SK-N-MC (cell line): Measurements from ENCODE around the gene DNAH5.

Experiments used
- DNase-seq: peaks from one replicate; pipeline ENCODE4 v3.0.0-alpha.2; 2011; ENCODE audit warnings: low read depth, low spot score
- H3K27ac ChIP-seq: fragments of 200-600 bp; sonication (generic); 2 replicates; pipeline ENCODE4 v1.5.1; 2016; ENCODE audit warnings: mixed run types
- H3K36me3 ChIP-seq: fragments of 200-600 bp; sonication (generic); 2 replicates; pipeline ENCODE4 v1.6.1; 2017; ENCODE audit warnings: antibody characterized with exemption, low read length, mixed read lengths; ENCODE audit not compliant: insufficient read depth
- H3K4me3 ChIP-seq: fragments of 200-600 bp; sonication (generic); 2 replicates; pipeline ENCODE4 v1.5.1; 2016
- H3K9ac ChIP-seq: fragments of 200-600 bp; sonication (generic); 2 replicates; pipeline ENCODE4 v1.8.0; 2017; ENCODE audit warnings: mixed run types, mixed read lengths; ENCODE audit not compliant: insufficient read length
- H3K9me3 ChIP-seq: fragments of 200-600 bp; sonication (generic); 2 replicates; pipeline ENCODE4 v1.6.1; 2017; ENCODE audit warnings: low read depth, mild to moderate bottlenecking, antibody characterized with exemption, low read length, moderate library complexity, mixed read lengths
- EZH2 ChIP-seq: fragments of 200-600 bp; sonication (generic); IDR thresholded peaks from one replicate; pipeline ENCODE4 v1.6.1; 2017; ENCODE audit warnings: antibody characterized with exemption
- FOXP2 ChIP-seq: optimal IDR thresholded peaks from 2 replicates; pipeline ENCODE3; 2011; ENCODE audit warnings: mild to moderate bottlenecking, moderate library complexity; ENCODE audit not compliant: insufficient read depth; ENCODE audit errors: extremely low read length, control extremely low read depth
- POLR2AphosphoS5 ChIP-seq: IDR thresholded peaks from 2 replicates; pipeline ENCODE4 v1.6.1; 2012; ENCODE audit warnings: mild to moderate bottlenecking, low read depth, low read length, borderline replicate concordance

The DNAH5 gene

GRCh38 chr5:13976867-13977830 lies 32.7 kb upstream of the DNAH5 start:
- H3K4me3 ChIP-seq: no peak overlapping the region
- H3K27ac ChIP-seq: no peak overlapping the region
- H3K36me3 ChIP-seq: no peaks in the 10 kb centered on the region
- TF ChIP-seq POLR2AphosphoS5: no peak
- TF ChIP-seq FOXP2: no peak
- TF ChIP-seq EZH2: no peak
- H3K9ac ChIP-seq: no peak overlapping the region
- DNase-seq: peak; percentile 3
- H3K9me3 ChIP-seq: no peaks in the 10 kb centered on the region

DNA sequence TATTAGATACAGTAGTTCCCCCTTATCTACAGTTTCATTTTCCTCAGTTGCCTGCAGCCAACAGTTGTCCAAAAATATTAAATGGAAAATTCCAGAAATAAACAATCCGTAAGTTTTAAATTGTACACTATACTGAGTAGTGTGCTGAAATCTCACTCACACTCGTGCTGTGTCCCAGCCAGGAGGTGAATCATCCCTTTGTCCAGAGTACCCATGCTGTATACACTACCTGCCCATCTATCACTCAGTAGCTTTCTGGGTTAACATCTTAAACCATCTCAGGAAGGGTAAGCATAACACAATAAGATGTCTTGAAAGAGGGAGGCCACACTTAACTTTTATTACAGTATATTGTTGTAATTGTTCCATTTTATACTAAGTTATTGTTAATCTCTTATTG lies 31.7 kb upstream of the DNAH5 start:
- H3K9me3 ChIP-seq: no peaks in the 10 kb centered on the region
- no peak overlapping the region for H3K27ac ChIP-seq

DNA sequence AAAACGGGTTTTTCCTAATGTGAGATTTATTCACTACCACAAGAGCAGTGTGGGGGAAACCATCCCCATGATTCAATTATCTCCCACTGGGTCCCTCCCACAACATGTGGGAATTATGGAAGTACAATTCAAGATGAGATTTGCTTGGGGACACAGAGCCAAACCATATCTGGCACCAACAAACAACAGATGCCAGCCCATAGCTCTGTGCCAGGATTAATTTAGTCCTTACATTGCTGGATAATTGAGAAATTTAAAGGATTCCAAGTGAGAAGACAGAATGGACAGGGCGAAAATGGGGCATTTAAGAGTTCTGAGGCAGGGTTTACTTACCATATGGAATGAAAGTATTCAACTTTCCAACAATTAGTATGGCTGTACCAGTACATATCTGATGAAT lies 30.8 kb upstream of the DNAH5 start:
- H3K36me3 ChIP-seq: no peaks in the 10 kb centered on the region
- TF ChIP-seq FOXP2: no peak
- no peak for TF ChIP-seq POLR2AphosphoS5
- H3K27ac ChIP-seq: no peak overlapping the region
- no peak for DNase-seq
- H3K9me3 ChIP-seq: no peaks in the 10 kb centered on the region
- no peak overlapping the region for H3K9ac ChIP-seq
- no peak overlapping the region for H3K4me3 ChIP-seq

More for the DNA sequence above, 31.7 kb upstream of the DNAH5 start:
- Histone ChIP-seq H3K36me3 (no peaks in the 10 kb centered on the region), H3K4me3 (no peak overlapping the region), H3K9ac (no peak overlapping the region)
- DNase-seq: no peak
- TF ChIP-seq EZH2: no peak

- no peak for DNase-seq
- H3K9me3 ChIP-seq: no peaks in the 10 kb centered on the region
- no peak overlapping the region for H3K4me3 ChIP-seq
- no peak overlapping the region for H3K27ac ChIP-seq
- TF ChIP-seq FOXP2: no peak
- TF ChIP-seq EZH2: no peak
- no peak for TF ChIP-seq POLR2AphosphoS5
- H3K36me3 ChIP-seq: no peaks in the 10 kb centered on the region
- H3K9ac ChIP-seq: no peak overlapping the region
Observed at GRCh38 chr5:13973724-13974123, 29.2 kb upstream of the DNAH5 start.

- H3K36me3 ChIP-seq: no peaks in the 10 kb centered on the region
- TF ChIP-seq EZH2 (no peak), FOXP2 (no peak), POLR2AphosphoS5 (no peak)
- H3K4me3 ChIP-seq: no peak overlapping the region
- H3K27ac ChIP-seq: no peak overlapping the region
- DNase-seq: no peak
- no peaks in the 10 kb centered on the region for H3K9me3 ChIP-seq
- H3K9ac ChIP-seq: no peak overlapping the region
Observed at GRCh38 chr5:13972029-13972428, 27.5 kb upstream of the DNAH5 start.

- no peak overlapping the region for H3K4me3 ChIP-seq
- no peak for TF ChIP-seq FOXP2
- no peak for TF ChIP-seq POLR2AphosphoS5
- no peak for TF ChIP-seq EZH2
- no peaks in the 10 kb centered on the region for H3K36me3 ChIP-seq
- no peaks in the 10 kb centered on the region for H3K9me3 ChIP-seq
- DNase-seq: peak; percentile 24
- H3K27ac ChIP-seq: no peak overlapping the region
- H3K9ac ChIP-seq: no peak overlapping the region
Observed at GRCh38 chr5:13957032-13957645, 12.7 kb upstream of the DNAH5 start.

DNA sequence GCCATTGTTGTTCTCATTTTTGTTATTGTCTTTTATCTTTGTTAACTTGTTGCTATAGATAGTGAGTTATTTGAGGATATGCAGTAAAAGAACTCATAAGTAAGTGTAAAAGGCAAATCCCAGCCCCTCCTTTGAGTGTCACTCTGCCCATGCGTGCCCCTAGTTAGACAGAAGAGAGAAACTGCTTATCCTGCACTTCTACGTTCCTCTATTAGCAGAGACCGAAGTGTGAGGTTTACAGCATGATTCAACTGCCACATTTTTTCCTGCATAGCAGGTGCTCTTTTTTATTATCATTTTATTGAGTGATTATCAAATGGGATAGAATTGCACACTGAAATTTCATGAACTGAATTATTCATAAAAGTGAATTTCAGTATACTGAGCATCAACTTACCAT lies 12.0 kb upstream of the DNAH5 start:
- Histone ChIP-seq H3K4me3 (no peak overlapping the region), H3K27ac (no peak overlapping the region), H3K36me3 (no peaks in the 10 kb centered on the region), H3K9me3 (no peaks in the 10 kb centered on the region), H3K9ac (no peak overlapping the region)
- no peak for DNase-seq
- no peak for TF ChIP-seq EZH2
- no peak for TF ChIP-seq POLR2AphosphoS5
- TF ChIP-seq FOXP2: no peak

DNA sequence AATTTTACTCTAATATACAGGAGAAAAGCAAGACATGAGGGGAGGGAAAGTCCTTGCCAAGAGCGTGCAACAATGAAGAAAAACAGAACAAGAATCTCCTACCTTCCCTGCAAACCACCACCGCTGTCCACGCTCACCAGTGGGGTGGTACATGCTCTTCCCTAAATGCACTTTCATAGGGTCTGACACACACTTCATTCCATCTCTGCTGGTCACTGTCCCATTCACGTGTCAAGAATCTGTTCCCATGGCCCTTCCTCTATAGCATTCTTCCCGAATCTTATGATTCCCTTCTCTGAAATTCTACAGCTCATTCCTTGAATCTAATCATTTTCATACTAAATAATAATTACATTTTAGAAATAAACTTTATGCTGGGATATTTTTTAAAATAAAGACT lies 11.4 kb upstream of the DNAH5 start:
- no peak for DNase-seq
- TF ChIP-seq FOXP2: no peak
- no peak for TF ChIP-seq EZH2
- TF ChIP-seq POLR2AphosphoS5: no peak

More for the DNA sequence above, 11.4 kb upstream of the DNAH5 start:
- no peak overlapping the region for H3K9ac ChIP-seq
- no peaks in the 10 kb centered on the region for H3K9me3 ChIP-seq
- H3K36me3 ChIP-seq: no peaks in the 10 kb centered on the region
- no peak overlapping the region for H3K4me3 ChIP-seq
- no peak overlapping the region for H3K27ac ChIP-seq
